Measurements from ENCODE around the gene TMEM97. TPM values are rescaled to one million over a fixed set of nuclear protein-coding genes. Genes with fewer than 3 reads are reported as not detected.

The TMEM97 gene
- total RNA-seq, 1 experiment from 2014 or later = 52.9 TPM

- DNase-seq (ENCODE audit: low read depth) = no peak
These were observed 2.9 kb upstream of the TMEM97 start for GRCh38 chr17:28315846-28316705.

- no peak for DNase-seq (ENCODE audit: low read depth)
These were observed 1.7 kb upstream of the TMEM97 start for GRCh38 chr17:28317099-28317965.

GRCh38 chr17:28317966-28318758 is 838 bp upstream of the TMEM97 start:
- no peak for DNase-seq (ENCODE audit: low read depth)

- DNase-seq (ENCODE audit: low read depth) = peak; percentile 25
These were observed 567 bp downstream of the TMEM97 start for GRCh38 chr17:28319598-28319935.

GRCh38 chr17:28320215-28321061 is 1.4 kb downstream of the TMEM97 start:
- DNase-seq (ENCODE audit: low read depth) = no peak

- DNase-seq (ENCODE audit: low read depth) = no peak
These were observed 5.3 kb downstream of the TMEM97 start for GRCh38 chr17:28324267-28324745.

- no peak for DNase-seq (ENCODE audit: low read depth)
These were observed 5.8 kb downstream of the TMEM97 start for GRCh38 chr17:28324781-28325180.

GRCh38 chr17:28325211-28325610 is 6.2 kb downstream of the TMEM97 start:
- no peak for DNase-seq (ENCODE audit: low read depth)

GRCh38 chr17:28326114-28326513 is 7.1 kb downstream of the TMEM97 start:
- no peak for DNase-seq (ENCODE audit: low read depth)

GRCh38 chr17:28327031-28327607 is 8.1 kb downstream of the TMEM97 start:
- no peak for DNase-seq (ENCODE audit: low read depth)

- DNase-seq (ENCODE audit: low read depth) = no peak
These were observed 8.7 kb downstream of the TMEM97 start for GRCh38 chr17:28327709-28328108.

GRCh38 chr17:28328325-28328724 is 9.3 kb downstream of the TMEM97 start:
- no peak for DNase-seq (ENCODE audit: low read depth)

GRCh38 chr17:28330671-28331070 is 11.7 kb downstream of the TMEM97 start:
- DNase-seq (ENCODE audit: low read depth) = no peak

GRCh38 chr17:28331891-28332420 is 13.0 kb downstream of the TMEM97 start:
- DNase-seq (ENCODE audit: low read depth) = no peak

- DNase-seq (ENCODE audit: low read depth) = no peak
These were observed 14.2 kb downstream of the TMEM97 start for GRCh38 chr17:28333083-28333746.

GRCh38 chr17:28334171-28334570 is 15.2 kb downstream of the TMEM97 start:
- DNase-seq (ENCODE audit: low read depth) = no peak

GRCh38 chr17:28334666-28335200 is 15.7 kb downstream of the TMEM97 start:
- DNase-seq (ENCODE audit: low read depth) = no peak

- peak; percentile 100 for DNase-seq (ENCODE audit: low read depth)
These were observed 16.4 kb downstream of the TMEM97 start, which contains the start of the genes IFT20 and TNFAIP1 for GRCh38 chr17:28335201-28335958. TSS of gene IFT20 (minus strand) at chr17:28335472. CDS start at chr17:28331985, 3,487 bp downstream. TSS of gene TNFAIP1 (plus strand) at chr17:28335761. CDS start at chr17:28339522, 3,761 bp downstream.
